HG03064 (cell line): ENCODE data around the gene ACVR1.
"Not testable (repeated sequence)": the region's sequence is repeated elsewhere in the genome, so short reads cannot be mapped to it uniquely, and the experiment has no call there.

Source experiments
- ATAC-seq: cut with Tn5 transposase; IDR thresholded peaks from one replicate; pipeline ENCODE4 v1.9.1; 2021; ENCODE audit warnings: low read depth; ENCODE audit not compliant: unreplicated experiment

The ACVR1 gene

DNA sequence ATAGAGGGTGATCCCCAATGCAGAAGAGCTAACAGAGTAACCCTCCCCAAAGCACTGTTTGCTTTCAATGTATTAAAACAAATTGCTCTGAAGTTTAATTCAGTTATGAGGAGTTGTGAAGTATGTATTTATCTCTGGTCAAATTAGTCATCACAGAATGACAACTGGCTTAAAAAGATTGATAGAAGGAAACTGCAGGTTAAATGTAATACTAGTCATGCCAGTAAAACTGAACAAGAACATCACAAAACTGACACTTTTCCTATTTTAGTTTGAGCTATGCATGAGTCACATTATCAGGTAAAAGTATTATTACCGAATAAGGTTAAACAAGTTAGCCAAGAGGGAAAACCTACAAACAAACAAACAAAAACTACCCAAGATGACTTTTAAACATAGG is 148.4 kb downstream of the ACVR1 start:
- no peak for ATAC-seq

DNA sequence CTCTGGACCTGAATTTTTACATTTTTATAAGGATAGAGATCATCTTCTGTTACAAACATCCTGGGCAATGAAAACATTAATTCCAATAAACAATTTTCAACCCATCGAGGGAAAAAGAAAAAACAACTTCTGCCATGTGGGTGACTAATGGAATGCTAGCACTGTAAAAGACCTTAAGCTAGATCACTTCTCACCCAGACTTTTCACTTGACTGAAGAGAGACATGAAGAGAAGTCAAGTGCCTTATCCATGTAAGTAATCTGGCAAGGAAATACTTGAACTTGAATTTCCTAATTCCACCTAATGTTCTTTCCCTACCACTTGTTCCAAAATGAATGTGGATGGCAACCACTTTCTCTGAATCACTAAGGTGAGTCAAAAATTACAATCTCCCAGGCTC is 149.2 kb downstream of the ACVR1 start:
- no peak for ATAC-seq

DNA sequence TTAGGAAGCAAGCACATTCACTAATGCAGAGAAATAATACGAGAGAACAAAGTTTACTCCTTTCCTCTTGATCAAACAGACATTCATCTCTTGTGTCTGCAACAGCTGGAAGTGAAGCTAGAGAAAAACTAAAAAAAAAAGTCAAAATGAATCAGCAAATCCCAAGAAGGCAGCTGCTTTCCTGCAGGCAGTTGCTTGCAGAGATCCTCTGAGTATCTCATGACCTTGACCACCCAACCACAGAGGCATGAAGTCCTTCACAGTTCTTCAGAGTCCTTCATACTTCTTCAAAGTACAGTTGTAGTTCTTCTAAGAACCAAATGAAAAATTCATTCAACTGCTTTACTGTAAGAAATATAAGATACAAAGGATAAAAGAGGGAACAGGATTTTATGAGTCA is 150.3 kb downstream of the ACVR1 start:
- no peak for ATAC-seq

DNA sequence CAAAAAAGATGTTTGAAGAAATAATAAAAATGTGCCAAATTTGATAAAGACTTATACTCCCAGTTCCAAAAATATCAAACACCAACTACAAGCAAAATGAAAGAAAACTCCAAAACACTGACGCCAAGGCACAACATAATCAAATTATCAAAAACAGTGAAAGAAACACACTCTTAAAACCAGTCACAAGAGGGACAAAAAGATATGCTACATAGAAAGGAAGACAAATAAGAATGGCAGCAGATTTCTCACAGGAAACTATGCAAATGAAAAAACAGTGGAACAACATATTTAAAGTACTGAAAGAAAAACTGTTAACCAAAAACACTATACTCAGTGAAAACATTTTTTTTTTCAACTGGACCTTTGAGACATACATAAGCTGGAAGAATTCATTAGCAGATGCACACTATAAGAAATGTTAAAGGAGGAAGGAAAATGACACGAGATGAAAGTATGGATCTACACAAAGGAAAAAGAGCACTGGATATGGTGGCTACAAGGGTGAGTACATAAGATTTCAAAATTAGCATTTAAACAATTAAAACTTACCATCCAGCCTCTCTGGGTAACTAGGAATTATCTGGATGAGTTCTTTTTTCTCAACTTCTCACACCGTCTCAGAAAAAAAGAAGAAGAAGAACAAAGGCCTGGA is 153.4 kb downstream of the ACVR1 start:
- no peak for ATAC-seq

DNA sequence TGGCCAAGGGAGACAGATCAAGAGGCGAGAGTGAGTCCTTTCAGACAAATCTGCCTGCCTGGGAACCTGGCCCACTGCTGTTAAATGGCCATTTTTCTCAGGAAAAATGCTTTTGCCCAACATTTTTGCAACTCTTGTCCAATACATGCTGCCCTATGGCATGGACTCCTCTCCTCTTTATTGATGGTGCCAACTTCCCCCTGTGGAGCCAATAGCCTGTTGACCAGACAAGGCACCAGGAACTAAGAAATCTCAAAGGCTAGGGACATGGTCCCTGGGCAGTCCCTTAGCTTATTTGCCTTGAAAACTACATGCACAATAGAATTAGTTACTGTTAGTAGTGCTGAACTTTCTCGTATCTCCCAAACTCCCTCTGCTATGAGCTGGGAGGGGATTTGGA is 155.6 kb downstream of the ACVR1 start:
- no peak for ATAC-seq

DNA sequence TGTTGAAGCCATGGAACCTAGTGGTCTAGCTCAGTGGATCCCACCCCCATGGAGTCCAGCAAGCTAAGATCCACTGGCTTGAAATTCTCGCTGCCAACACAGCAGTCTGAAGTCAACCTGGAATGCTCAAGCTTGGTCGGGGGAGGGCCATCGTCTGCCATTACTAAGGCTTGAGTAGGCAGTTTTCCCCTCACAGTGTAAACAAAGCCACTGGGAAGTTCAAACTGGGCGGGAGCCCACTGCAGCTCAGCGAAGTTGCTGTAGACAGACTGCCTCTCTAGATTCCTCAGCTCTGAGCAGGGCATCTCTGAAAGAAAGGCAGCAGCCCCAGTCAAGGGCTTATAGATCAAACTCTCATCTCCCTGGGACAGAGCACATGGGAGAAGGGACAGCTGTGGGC is 171.5 kb downstream of the ACVR1 start:
- not testable (repeated sequence) for ATAC-seq

DNA sequence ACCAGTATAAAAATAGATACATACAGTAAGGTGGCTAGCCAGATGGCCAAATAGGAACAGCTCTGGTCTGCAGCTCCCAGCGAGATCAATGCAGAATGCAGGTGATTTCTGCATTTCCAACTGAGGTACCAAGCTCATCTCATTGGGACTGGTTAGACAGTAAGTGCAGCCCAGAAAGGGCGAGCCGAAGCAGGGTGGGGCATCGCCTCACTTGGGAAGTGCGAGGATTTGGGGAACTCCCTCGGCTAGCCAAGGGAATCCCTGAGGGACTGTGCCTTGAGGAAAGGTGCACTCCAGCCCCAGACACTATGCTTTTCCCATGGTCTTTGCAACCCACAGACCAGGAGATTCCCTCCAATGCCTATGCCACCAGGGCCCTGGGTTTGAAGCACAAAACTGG is 172.0 kb downstream of the ACVR1 start:
- ATAC-seq, result not testable (repeated sequence)

DNA sequence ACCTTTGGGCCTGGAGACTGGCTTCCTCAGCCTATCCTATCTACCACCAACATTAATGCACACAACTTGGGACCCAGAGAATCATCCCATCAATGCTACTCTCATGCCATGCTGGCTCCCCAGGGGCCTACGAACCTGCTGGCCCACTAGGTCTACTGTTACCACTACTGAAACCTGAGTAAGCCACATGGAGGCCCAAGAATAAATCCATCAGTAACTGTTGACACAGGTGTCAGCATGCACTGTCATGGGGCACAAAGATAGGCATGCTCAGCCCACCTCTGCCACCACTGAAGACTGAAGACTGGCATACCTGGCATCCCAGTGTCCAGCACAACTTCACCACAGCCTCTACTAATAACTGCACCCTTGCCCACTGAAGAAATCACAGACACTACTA is 176.3 kb downstream of the ACVR1 start:
- no peak for ATAC-seq

DNA sequence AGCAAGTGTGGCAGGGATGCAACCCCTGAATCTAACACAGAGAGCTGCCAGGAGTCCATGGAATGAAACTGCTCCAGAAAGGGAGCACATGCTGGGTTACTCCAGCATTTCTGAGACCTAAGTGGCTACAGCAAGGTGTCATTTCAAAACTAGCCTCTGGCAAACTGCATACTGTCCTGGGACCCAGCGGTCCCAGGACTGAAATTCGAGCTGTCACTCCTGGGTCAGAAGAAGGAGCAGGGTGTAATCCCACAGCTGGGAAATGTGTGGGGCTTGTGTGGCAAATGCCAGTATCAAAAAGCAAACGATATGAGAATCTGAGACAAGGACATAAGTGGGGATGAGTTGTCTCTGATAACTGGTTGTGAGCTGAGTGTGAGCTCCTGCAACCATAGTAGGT is 177.1 kb downstream of the ACVR1 start:
- ATAC-seq, result no peak

DNA sequence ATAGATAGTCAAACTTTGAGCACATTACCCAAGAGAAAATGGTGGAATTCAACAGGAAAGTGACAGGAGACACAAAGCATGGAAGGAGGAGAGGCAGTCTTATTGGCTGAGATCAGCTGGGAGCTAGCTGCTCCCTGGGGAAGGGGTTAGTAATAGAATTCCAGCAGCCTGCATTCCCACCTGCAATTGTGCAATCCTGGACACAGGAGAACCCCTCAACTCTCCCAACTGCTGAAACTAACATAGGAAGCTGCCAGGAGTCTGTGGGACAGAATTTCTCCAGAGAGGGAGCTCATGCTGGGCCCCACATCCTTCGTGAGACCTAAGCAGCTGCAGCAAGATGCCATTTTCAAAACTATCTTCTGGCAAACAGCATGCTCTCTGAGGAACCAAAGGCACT is 177.7 kb downstream of the ACVR1 start:
- no peak for ATAC-seq

DNA sequence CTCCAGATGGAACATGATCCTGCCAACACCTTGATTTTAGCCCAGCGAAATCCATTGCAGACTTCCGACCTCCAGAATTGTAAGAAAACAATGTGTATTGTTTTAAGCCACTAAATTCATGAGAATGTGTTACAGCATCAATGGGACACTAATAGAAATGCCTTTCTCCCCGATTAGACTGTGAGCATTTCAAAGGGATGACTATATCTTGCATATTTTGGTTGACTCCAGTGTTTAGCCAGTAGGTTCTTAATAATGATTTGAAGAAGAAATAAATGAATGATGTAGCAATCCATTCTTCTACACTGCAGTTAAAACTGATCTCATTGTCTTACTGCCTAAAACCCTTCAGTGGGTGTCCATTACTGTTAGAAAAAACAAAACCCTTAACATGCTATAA is 180.1 kb downstream of the ACVR1 start:
- ATAC-seq, result no peak

DNA sequence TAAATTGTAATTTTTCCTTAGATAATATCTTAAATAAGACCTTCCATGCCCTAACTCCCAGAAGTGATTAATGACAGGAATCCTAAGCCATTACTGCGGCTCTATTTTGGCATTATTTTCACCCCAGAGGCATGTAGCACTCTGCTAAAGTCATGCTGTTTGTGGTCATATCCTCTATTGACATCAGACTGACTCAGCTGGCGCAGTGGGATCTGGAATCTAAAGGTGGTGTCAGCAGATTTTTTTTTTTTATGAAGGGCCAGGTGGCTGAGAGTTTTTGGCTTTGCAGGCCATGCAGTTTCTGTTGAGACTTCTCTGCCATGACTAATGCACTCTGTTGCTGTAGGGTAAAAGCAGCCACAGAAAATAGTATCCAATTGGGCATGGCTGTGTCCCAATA is 183.4 kb downstream of the ACVR1 start:
- no peak for ATAC-seq

DNA sequence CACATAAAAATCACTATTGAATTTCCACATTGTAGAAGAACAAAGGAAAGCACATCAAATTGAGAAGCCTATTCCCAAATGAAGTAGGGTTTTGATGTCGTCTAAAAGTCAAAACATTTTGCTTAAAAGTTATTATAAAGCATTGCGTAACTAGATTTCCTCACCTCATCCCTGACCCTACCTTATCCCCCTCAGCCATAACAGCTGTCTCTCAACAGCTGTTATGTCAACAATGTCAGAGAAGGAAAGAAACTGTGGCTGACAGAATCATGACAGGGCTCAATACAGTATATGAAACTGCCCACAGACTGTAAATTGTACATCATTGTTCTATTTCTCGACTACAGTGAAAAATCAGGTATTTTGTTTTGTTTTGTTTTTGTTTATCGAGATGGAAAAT is 184.4 kb downstream of the ACVR1 start:
- no peak for ATAC-seq

DNA sequence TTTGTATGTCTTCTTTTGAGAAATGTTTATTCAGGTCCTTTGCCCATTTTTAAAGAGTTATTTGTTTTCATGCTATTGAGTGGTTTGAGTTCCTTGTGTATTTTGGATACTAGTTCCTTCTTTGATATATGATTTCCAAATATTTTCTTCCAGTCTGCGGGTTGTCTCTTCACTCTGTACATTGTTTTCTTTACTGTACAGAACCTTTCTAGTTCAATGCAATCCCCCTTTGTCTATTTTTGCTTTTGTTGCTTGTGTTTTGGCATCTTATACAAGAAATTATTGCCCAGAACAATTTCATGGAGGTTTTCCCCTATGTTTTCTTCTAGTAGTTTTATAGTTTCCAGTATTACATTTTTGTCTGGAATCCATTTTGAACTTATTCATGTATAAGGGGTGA is 185.0 kb downstream of the ACVR1 start:
- no peak for ATAC-seq
